Trophoblast cell (in vitro differentiated cells and primary cell): Measurements from ENCODE around the gene GALNT7.

ENCODE experiments used
- DNase-seq, 2 donors: peaks; one replicate each; pipeline ENCODE4 v3.0.0-alpha.2; 2016
- H2AFZ ChIP-seq: 2 replicates; pipeline ENCODE4 v1.6.1; 2013; ENCODE audit warnings: low read length, moderate library complexity, mild to moderate bottlenecking; ENCODE audit not compliant: insufficient read depth, poor library complexity
- H2AK5ac ChIP-seq: 2 replicates; pipeline ENCODE4 v1.6.1; 2013; ENCODE audit warnings: mild to moderate bottlenecking, low read length
- H2BK120ac ChIP-seq: 2 replicates; pipeline ENCODE4 v1.6.1; 2013; ENCODE audit warnings: low read length, mild to moderate bottlenecking, moderate library complexity; ENCODE audit not compliant: insufficient read depth, poor library complexity
- H2BK12ac ChIP-seq: 2 replicates; pipeline ENCODE4 v1.6.1; 2013; ENCODE audit warnings: mild to moderate bottlenecking, low read length, moderate library complexity
- H2BK5ac ChIP-seq: 2 replicates; pipeline ENCODE4 v1.6.1; 2013; ENCODE audit warnings: low read length, low read depth, moderate library complexity, mild to moderate bottlenecking; ENCODE audit not compliant: poor library complexity
- H3K14ac ChIP-seq: 2 replicates; pipeline ENCODE4 v1.6.1; 2013; ENCODE audit warnings: mild to moderate bottlenecking, low read length
- H3K18ac ChIP-seq: 2 replicates; pipeline ENCODE4 v1.6.1; 2013; ENCODE audit warnings: mild to moderate bottlenecking, low read length
- H3K23ac ChIP-seq: 2 replicates; pipeline ENCODE4 v1.6.1; 2013; ENCODE audit warnings: low read length
- H3K27ac ChIP-seq: 2 replicates; pipeline ENCODE4 v1.5.1; 2013; ENCODE audit warnings: low read depth, mild to moderate bottlenecking, inconsistent platforms, low read length, moderate library complexity
- H3K27me3 ChIP-seq: 2 replicates; pipeline ENCODE4 v1.6.1; 2013; ENCODE audit warnings: inconsistent platforms, mild to moderate bottlenecking, low read length, moderate library complexity; ENCODE audit not compliant: insufficient read depth
- H3K36me3 ChIP-seq, 2 experiments: 1 replicate in 1 of 2; 2 replicates in 1 of 2; pipeline ENCODE4 v1.6.1; 2013; ENCODE audit warnings: low read length in 2 of 2, mild to moderate bottlenecking in 2 of 2, moderate library complexity in 1 of 2; ENCODE audit not compliant: insufficient read depth in 2 of 2, control insufficient read depth in 1 of 2
- H3K4ac ChIP-seq: 2 replicates; pipeline ENCODE4 v1.6.1; 2013; ENCODE audit warnings: low read depth, mild to moderate bottlenecking, low read length, moderate library complexity
- H3K4me1 ChIP-seq, 2 experiments: 1 replicate in 1 of 2; 2 replicates in 1 of 2; pipeline ENCODE4 v1.6.1; 2013; ENCODE audit warnings: low read length in 2 of 2, mild to moderate bottlenecking in 2 of 2, moderate library complexity in 1 of 2; ENCODE audit not compliant: insufficient read depth in 2 of 2, control insufficient read depth in 1 of 2
- H3K4me2 ChIP-seq: 2 replicates; pipeline ENCODE4 v1.6.1; 2013; ENCODE audit warnings: inconsistent platforms, mild to moderate bottlenecking, low read length, moderate library complexity
- H3K4me3 ChIP-seq: 2 replicates; pipeline ENCODE4 v1.5.1; 2013; ENCODE audit warnings: mild to moderate bottlenecking, low read depth, low read length, inconsistent platforms
- H3K79me1 ChIP-seq: one replicate; pipeline ENCODE4 v1.6.1; 2013; ENCODE audit warnings: low read length
- H3K79me2 ChIP-seq: 2 replicates; pipeline ENCODE4 v1.6.1; 2013; ENCODE audit warnings: low read length, mild to moderate bottlenecking; ENCODE audit not compliant: control insufficient read depth, insufficient read depth, poor library complexity
- H3K9ac ChIP-seq: 2 replicates; pipeline ENCODE4 v1.6.1; 2013; ENCODE audit warnings: mild to moderate bottlenecking, low read length
- H3K9me3 ChIP-seq: 2 replicates; pipeline ENCODE4 v1.6.1; 2013; ENCODE audit warnings: low read depth, mild to moderate bottlenecking, control low read depth, inconsistent platforms, low read length; ENCODE audit not compliant: insufficient read depth
- H4K12ac ChIP-seq: 2 replicates; pipeline ENCODE4 v1.6.1; 2013; ENCODE audit warnings: low read depth, mild to moderate bottlenecking, low read length, moderate library complexity
- H4K8ac ChIP-seq: 2 replicates; pipeline ENCODE4 v1.6.1; 2013; ENCODE audit warnings: low read depth, mild to moderate bottlenecking, low read length, moderate library complexity
- H4K91ac ChIP-seq: one replicate; pipeline ENCODE4 v1.6.1; 2013; ENCODE audit warnings: low read depth, mild to moderate bottlenecking, low read length, moderate library complexity
- WGBS: extraction: QIAGEN DNeasy Blood & Tissue Kit; methylation state at CpG from one replicate; pipeline ENCODE4 v1.1.7; 2013; ENCODE audit warnings: missing lambda C conversion rate; ENCODE audit not compliant: insufficient read length, insufficient coverage; ENCODE audit errors: extremely low coverage; 5-methylcytosine and 5-hydroxymethylcytosine counted together

Gene GALNT7

DNA sequence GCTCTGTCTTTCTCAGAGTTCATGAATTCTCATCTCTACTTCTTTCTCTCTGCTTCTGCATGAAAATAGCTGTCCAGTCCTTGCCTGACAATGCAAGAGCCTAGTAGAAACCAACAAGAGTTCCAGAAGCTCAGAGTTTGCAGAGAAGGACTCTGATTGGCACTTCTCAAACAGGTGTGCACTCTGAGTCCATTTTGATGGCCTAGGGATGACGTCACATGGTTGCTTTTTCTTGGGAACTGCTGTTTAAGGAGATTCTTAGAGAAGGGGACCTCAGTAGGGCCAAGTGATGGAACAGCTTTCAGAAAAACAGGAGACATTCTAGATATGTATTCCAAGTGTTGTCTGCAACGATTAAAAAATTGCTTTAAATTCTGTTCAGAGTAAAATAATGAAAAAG, 108.7 kb downstream of the GALNT7 start:
- H3K14ac ChIP-seq = no peak overlapping the region
- H2BK120ac ChIP-seq = no peak overlapping the region
- no peak overlapping the region for H2AFZ ChIP-seq
- H3K9me3 ChIP-seq = peaks cover 4% of the 10 kb centered on the region
- H3K4me1 ChIP-seq = no peaks in the 10 kb centered on the region
- no peak overlapping the region for H4K12ac ChIP-seq
- H3K4me2 ChIP-seq = no peak overlapping the region
- no peaks in the 10 kb centered on the region for H3K79me2 ChIP-seq
- H3K27ac ChIP-seq = no peak overlapping the region
- H2BK5ac ChIP-seq = no peak overlapping the region
- no peaks in the 10 kb centered on the region for H3K79me1 ChIP-seq
- no peak for DNase-seq
- H4K91ac ChIP-seq = no peak overlapping the region
- no peak overlapping the region for H3K4me3 ChIP-seq
- H4K8ac ChIP-seq = no peak overlapping the region
- no peak overlapping the region for H3K23ac ChIP-seq
- H3K27me3 ChIP-seq = no peaks in the 10 kb centered on the region
- peaks cover 0 to 2% of the 10 kb centered on the region in 2 experiments for H3K36me3 ChIP-seq
- no CpG with 5 or more reads among the region's 2 CpGs for WGBS
- no peak overlapping the region for H3K4ac ChIP-seq
- H2BK12ac ChIP-seq = no peak overlapping the region
- no peak overlapping the region for H3K18ac ChIP-seq
- no peak overlapping the region for H3K9ac ChIP-seq
- no peak overlapping the region for H2AK5ac ChIP-seq

DNA sequence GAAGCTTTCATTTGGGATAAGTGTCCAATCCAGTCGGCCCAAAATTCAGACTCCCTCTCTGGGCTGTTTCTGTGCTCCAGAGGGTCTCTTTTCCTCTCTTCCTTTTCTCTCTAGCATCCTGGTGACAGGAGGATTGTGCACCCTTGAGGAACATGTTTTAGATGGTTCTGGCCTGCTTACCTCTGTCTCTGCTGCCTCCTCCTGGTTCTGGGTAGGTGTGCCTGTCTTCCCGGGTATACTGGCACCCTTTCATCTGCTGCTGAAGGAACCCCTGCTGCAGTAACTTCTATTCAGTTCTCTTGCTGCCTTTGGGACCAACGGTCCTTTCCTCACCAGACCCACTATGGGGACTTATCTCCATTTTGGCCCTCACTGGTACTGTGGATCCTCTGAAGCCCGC, 112.4 kb downstream of the GALNT7 start:
- H2BK120ac ChIP-seq = no peak overlapping the region
- H3K9ac ChIP-seq = no peak overlapping the region
- H2BK5ac ChIP-seq = no peak overlapping the region
- no peak overlapping the region for H3K4ac ChIP-seq
- peaks cover 2% of the 10 kb centered on the region in 2 experiments for H3K36me3 ChIP-seq
- H2BK12ac ChIP-seq = no peak overlapping the region
- H3K27me3 ChIP-seq = no peaks in the 10 kb centered on the region
- H3K4me1 ChIP-seq = no peaks in the 10 kb centered on the region
- H3K4me2 ChIP-seq = no peak overlapping the region
- no peak overlapping the region for H2AFZ ChIP-seq
- WGBS = no CpG with 5 or more reads among the region's 4 CpGs
- no peak overlapping the region for H3K23ac ChIP-seq
- H3K4me3 ChIP-seq = no peak overlapping the region
- no peak overlapping the region for H4K8ac ChIP-seq
- H3K27ac ChIP-seq = no peak overlapping the region
- no peaks in the 10 kb centered on the region for H3K79me2 ChIP-seq
- no peak overlapping the region for H2AK5ac ChIP-seq
- H4K91ac ChIP-seq = no peak overlapping the region
- no peak overlapping the region for H3K18ac ChIP-seq
- no peak for DNase-seq
- H4K12ac ChIP-seq = no peak overlapping the region
- no peaks in the 10 kb centered on the region for H3K9me3 ChIP-seq
- no peaks in the 10 kb centered on the region for H3K79me1 ChIP-seq
- no peak overlapping the region for H3K14ac ChIP-seq

DNA sequence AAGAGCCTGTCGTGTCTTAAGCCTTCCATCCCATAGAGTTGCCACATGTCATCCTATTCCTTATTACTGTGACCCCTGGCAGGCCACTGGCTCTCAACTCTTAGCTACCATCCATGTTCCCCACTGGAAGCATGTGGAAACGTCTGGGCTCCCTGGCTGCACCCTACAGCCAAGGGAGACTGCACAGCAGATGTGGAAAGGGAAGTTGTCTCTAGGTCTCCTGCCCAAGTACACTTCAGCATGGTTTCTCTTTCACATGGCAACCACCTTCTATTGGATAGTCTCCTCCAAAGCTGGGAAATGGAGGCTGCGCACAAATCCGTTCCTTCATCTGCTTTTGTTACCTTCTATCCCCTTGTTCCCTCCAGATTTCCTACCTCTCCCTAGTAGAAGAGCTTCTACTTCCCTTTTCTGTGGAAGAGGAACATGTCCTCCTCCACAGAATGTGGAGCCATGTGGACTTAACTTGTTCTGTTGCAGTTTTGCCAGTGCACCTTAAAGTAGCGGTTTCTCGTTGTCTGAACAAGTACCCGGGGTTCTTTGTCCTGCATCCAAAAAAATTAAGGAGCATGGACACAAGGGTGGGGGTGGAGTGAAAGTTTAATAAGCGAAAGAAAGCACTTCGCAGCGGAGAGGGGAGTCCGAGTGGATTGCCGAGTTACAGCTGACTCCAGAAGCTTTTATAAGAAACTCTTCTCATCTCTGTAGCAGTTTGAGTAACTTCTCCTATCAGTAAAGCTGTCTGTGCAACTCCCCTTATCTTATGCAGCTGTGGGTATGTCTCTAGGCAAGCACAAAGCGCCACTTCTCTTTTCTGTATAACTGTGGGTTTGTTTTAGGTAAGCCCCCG, 113.0 kb downstream of the GALNT7 start:
- Histone ChIP-seq H3K79me2 (no peaks in the 10 kb centered on the region), H3K79me1 (no peaks in the 10 kb centered on the region), H2BK12ac (no peak overlapping the region), H4K8ac (no peak overlapping the region), H3K4ac (no peak overlapping the region), H3K27me3 (no peaks in the 10 kb centered on the region), H3K14ac (no peak overlapping the region), H3K9ac (no peak overlapping the region), H3K27ac (no peak overlapping the region), H2BK120ac (no peak overlapping the region), H4K12ac (no peak overlapping the region), H3K23ac (no peak overlapping the region), H3K4me1 (no peaks in the 10 kb centered on the region), H4K91ac (no peak overlapping the region), H3K9me3 (no peaks in the 10 kb centered on the region), H3K36me3 (peaks cover 2% of the 10 kb centered on the region in 2 experiments), H3K4me3 (no peak overlapping the region), H2BK5ac (no peak overlapping the region), H3K4me2 (no peak overlapping the region), H2AK5ac (no peak overlapping the region), H3K18ac (no peak overlapping the region), H2AFZ (no peak overlapping the region)
- no peak for DNase-seq
- WGBS = no CpG with 5 or more reads among the region's 14 CpGs

DNA sequence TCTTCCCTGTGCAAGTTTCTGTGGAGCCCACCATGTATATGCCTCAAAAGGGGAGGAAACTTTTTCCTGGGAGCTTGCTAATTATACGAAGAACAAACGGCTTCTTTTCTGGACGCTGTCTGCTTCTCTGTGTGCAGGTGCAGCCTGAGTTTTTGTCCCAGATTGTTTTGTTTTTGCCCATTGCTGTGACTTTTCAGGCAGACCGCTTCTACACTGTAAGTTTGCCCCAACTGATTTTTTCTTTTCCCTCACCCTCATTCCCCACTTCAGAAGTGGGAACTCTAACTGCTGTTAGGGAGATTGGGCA, 113.6 kb downstream of the GALNT7 start:
- H3K79me2 ChIP-seq = no peaks in the 10 kb centered on the region
- no peak overlapping the region for H3K4me3 ChIP-seq
- H2AFZ ChIP-seq = no peak overlapping the region
- H2BK12ac ChIP-seq = no peak overlapping the region
- no peak overlapping the region for H3K4me2 ChIP-seq
- no peaks in the 10 kb centered on the region for H3K27me3 ChIP-seq
- H4K8ac ChIP-seq = no peak overlapping the region
- no peaks in the 10 kb centered on the region for H3K79me1 ChIP-seq
- no CpG with 5 or more reads among the region's 4 CpGs for WGBS
- DNase-seq = no peak
- no peak overlapping the region for H2AK5ac ChIP-seq
- H3K23ac ChIP-seq = no peak overlapping the region
- H4K91ac ChIP-seq = no peak overlapping the region
- H3K9ac ChIP-seq = no peak overlapping the region
- H3K18ac ChIP-seq = no peak overlapping the region
- no peak overlapping the region for H2BK5ac ChIP-seq
- no peak overlapping the region for H3K4ac ChIP-seq
- H2BK120ac ChIP-seq = no peak overlapping the region
- no peak overlapping the region for H3K14ac ChIP-seq
- H3K27ac ChIP-seq = no peak overlapping the region
- no peak overlapping the region for H4K12ac ChIP-seq
- no peaks in the 10 kb centered on the region for H3K4me1 ChIP-seq
- H3K36me3 ChIP-seq = peaks cover 2% of the 10 kb centered on the region in 2 experiments
- peaks cover under 1% of the 10 kb centered on the region for H3K9me3 ChIP-seq
